ENCODE results near the gene SREBF1. TPM values are rescaled to one million over a fixed set of nuclear protein-coding genes. Genes with fewer than 3 reads are reported as not detected.

The SREBF1 gene
- total RNA-seq, 1 experiment from 2014 or later = 167 TPM

DNA sequence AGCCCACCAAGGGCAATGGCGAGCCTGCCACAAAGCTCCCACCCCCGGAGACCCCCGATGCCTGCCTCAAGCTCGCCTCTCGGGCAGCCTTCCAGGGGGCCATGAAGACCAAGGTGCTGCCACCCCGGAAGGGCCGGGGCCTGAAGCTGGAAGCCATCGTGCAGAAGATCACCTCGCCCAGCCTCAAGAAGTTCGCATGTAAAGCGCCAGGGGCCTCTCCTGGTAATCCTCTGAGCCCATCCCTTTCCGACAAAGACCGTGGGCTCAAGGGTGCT is 40.1 kb downstream of the SREBF1 start:
- DNase-seq = no peak
- Histone ChIP-seq H3K79me2 (ENCODE audit: low read length) (no peaks in the 10 kb centered on the region), H3K9me3 (ENCODE audit: low read length) (no peaks in the 10 kb centered on the region), H3K27ac (ENCODE audit: low read length) (no peak overlapping the region), H3K27me3 (ENCODE audit: low read length) (no peaks in the 10 kb centered on the region), H2AFZ (ENCODE audit: low read length) (no peak overlapping the region), H3K9me2 (replicated peaks; ENCODE audit: low read length) (no peaks in the 10 kb centered on the region), H3F3A (ENCODE audit: low read length, unreplicated experiment) (no peaks in the 10 kb centered on the region), H3K4me2 (ENCODE audit: low read length) (no peak overlapping the region), H4K20me1 (ENCODE audit: low read length) (no peaks in the 10 kb centered on the region), H3K9ac (ENCODE audit: low read length) (no peak overlapping the region), H3K36me3 (ENCODE audit: low read depth, low read length) (peaks cover 15% of the 10 kb centered on the region), H3K4me3 (ENCODE audit: low read length) (no peak overlapping the region), H3K4me1 (ENCODE audit: insufficient read depth, low read length) (no peaks in the 10 kb centered on the region)
- POLR2A ChIA-PET (ENCODE audit: unreplicated experiment) = no interaction called here
- no peak for ATAC-seq
- intact Hi-C loops (cut with micrococcal nuclease) = no loop called here
- CTCF ChIA-PET = no interaction called here
- BruUV-seq (replicated peaks) = no TSS peak
- TF ChIP-seq EZH2phosphoT487 (IDR thresholded peaks at IDR 0.05; ENCODE audit: borderline replicate concordance, low read length) (no peak), EZH2 (IDR thresholded peaks at IDR 0.05; ENCODE audit: low read length, unreplicated experiment) (no peak)
- TF ChIP-seq, protein P1, sequence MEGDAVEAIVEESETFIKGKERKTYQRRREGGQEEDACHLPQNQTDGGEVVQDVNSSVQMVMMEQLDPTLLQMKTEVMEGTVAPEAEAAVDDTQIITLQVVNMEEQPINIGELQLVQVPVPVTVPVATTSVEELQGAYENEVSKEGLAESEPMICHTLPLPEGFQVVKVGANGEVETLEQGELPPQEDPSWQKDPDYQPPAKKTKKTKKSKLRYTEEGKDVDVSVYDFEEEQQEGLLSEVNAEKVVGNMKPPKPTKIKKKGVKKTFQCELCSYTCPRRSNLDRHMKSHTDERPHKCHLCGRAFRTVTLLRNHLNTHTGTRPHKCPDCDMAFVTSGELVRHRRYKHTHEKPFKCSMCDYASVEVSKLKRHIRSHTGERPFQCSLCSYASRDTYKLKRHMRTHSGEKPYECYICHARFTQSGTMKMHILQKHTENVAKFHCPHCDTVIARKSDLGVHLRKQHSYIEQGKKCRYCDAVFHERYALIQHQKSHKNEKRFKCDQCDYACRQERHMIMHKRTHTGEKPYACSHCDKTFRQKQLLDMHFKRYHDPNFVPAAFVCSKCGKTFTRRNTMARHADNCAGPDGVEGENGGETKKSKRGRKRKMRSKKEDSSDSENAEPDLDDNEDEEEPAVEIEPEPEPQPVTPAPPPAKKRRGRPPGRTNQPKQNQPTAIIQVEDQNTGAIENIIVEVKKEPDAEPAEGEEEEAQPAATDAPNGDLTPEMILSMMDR (conservative IDR thresholded peaks at IDR 0.05; ENCODE audit: low read depth, low read length) = no peak

DNA sequence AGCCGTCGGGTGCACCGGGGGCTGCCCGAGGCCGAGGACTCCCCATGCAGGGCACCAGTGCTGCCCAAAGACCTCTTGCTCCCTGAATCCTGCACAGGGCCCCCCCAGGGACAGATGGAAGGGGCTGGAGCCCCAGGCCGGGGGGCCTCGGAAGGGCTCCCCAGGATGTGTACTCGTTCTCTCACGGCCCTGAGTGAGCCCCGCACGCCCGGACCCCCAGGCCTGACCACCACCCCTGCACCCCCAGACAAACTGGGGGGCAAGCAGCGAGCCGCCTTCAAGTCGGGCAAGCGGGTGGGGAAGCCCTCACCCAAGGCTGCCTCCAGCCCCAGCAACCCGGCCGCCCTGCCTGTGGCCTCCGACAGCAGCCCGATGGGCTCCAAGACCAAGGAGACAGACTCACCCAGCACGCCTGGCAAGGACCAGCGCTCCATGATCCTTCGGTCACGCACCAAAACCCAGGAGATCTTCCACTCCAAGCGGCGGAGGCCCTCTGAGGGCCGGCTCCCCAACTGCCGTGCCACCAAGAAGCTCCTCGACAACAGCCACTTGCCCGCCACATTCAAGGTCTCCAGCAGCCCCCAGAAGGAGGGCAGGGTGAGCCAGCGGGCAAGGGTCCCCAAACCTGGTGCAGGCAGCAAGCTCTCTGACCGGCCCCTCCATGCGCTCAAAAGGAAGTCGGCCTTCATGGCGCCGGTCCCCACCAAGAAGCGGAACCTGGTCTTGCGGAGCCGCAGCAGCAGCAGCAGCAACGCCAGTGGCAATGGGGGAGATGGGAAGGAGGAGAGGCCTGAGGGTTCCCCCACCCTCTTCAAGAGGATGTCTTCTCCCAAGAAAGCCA is 40.6 kb downstream of the SREBF1 start:
- Histone ChIP-seq H4K20me1 (ENCODE audit: low read length) (no peaks in the 10 kb centered on the region), H3K36me3 (ENCODE audit: low read depth, low read length) (peaks cover 15% of the 10 kb centered on the region), H2AFZ (ENCODE audit: low read length) (no peak overlapping the region), H3K27ac (ENCODE audit: low read length) (no peak overlapping the region), H3K79me2 (ENCODE audit: low read length) (no peaks in the 10 kb centered on the region), H3K27me3 (ENCODE audit: low read length) (no peaks in the 10 kb centered on the region), H3K9ac (ENCODE audit: low read length) (no peak overlapping the region), H3K9me3 (ENCODE audit: low read length) (no peaks in the 10 kb centered on the region), H3F3A (ENCODE audit: low read length, unreplicated experiment) (no peaks in the 10 kb centered on the region), H3K4me3 (ENCODE audit: low read length) (no peak overlapping the region), H3K9me2 (replicated peaks; ENCODE audit: low read length) (no peaks in the 10 kb centered on the region), H3K4me2 (ENCODE audit: low read length) (no peak overlapping the region), H3K4me1 (ENCODE audit: insufficient read depth, low read length) (no peaks in the 10 kb centered on the region)
- ChIA-PET CTCF (no interaction called here), POLR2A (ENCODE audit: unreplicated experiment) (no interaction called here)
- TF ChIP-seq EZH2phosphoT487 (IDR thresholded peaks at IDR 0.05; ENCODE audit: borderline replicate concordance, low read length) (no peak), EZH2 (IDR thresholded peaks at IDR 0.05; ENCODE audit: low read length, unreplicated experiment) (no peak)
- TF ChIP-seq, protein P1 (conservative IDR thresholded peaks at IDR 0.05; ENCODE audit: low read depth, low read length) = no peak
- ATAC-seq = no peak
- no TSS peak for BruUV-seq (replicated peaks)
- intact Hi-C loops (cut with micrococcal nuclease) = no loop called here
- no peak for DNase-seq

- H2AFZ ChIP-seq (ENCODE audit: low read length) = no peak overlapping the region
- no peak overlapping the region for H3K27ac ChIP-seq (ENCODE audit: low read length)
- H3K36me3 ChIP-seq (ENCODE audit: low read depth, low read length) = peaks cover 15% of the 10 kb centered on the region
- H3K4me2 ChIP-seq (ENCODE audit: low read length) = no peak overlapping the region
- no peak overlapping the region for H3K4me3 ChIP-seq (ENCODE audit: low read length)
- no peaks in the 10 kb centered on the region for H3K4me1 ChIP-seq (ENCODE audit: insufficient read depth, low read length)
- no peak overlapping the region for H3K9ac ChIP-seq (ENCODE audit: low read length)
- ATAC-seq (no peak), DNase-seq (no peak)
- H3K9me2 ChIP-seq (replicated peaks; ENCODE audit: low read length) = no peaks in the 10 kb centered on the region
- H4K20me1 ChIP-seq (ENCODE audit: low read length) = no peaks in the 10 kb centered on the region
- no TSS peak for BruUV-seq (replicated peaks)
- CTCF ChIA-PET = no interaction called here
- no peaks in the 10 kb centered on the region for H3K9me3 ChIP-seq (ENCODE audit: low read length)
- no peaks in the 10 kb centered on the region for H3K27me3 ChIP-seq (ENCODE audit: low read length)
- no peaks in the 10 kb centered on the region for H3K79me2 ChIP-seq (ENCODE audit: low read length)
- intact Hi-C loops (cut with micrococcal nuclease) = no loop called here
- H3F3A ChIP-seq (ENCODE audit: low read length, unreplicated experiment) = no peaks in the 10 kb centered on the region
- POLR2A ChIA-PET (ENCODE audit: unreplicated experiment) = no interaction called here
- TF ChIP-seq EZH2 (IDR thresholded peaks at IDR 0.05; ENCODE audit: low read length, unreplicated experiment) (no peak), EZH2phosphoT487 (IDR thresholded peaks at IDR 0.05; ENCODE audit: borderline replicate concordance, low read length) (no peak)
- TF ChIP-seq, protein P1 (conservative IDR thresholded peaks at IDR 0.05; ENCODE audit: low read depth, low read length) = no peak
Observed at GRCh38 chr17:17795296-17795695, 41.5 kb downstream of the SREBF1 start.
